ENCODE results near the gene TSHR.

DNA sequence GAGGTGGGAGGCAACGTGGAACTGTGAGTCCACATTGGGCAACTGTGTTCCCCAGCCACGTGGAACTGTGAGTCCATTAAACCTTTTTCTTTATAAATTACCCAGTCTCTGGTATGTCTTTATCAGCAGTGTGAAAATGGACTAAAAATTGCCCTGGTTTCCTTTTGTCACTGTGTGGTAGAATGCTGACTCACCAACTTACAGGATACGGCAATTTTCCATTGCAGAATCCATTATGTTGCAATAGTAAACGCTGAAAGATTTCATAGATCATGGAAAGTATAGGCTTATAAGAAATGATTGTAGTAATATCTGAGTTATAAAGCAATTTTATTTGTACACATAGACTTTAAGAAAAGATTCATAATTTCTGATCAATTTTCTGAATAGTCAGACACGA, 172.4 kb downstream of the TSHR start:
- TF ChIP-seq POLR2AphosphoS5 (IDR thresholded peaks at IDR 0.05; ENCODE audit: borderline replicate concordance, low read depth, low read length) (no peak; the same call in 1 of the 2 replicates), EZH2 (IDR thresholded peaks at IDR 0.05) (no peak)

Measured in SK-N-MC (cell line).